Measurements from ENCODE around the gene ITGA1. TPM values are rescaled to one million over a fixed set of nuclear protein-coding genes. Genes with fewer than 3 reads are reported as not detected.

The ITGA1 gene
- total and polyA plus RNA-seq, 4 donors = 24.2 to 187 (median 48.5) TPM

- Histone ChIP-seq H3K27ac (ENCODE audit: low read depth in 1 of 2, low read length in 2 of 2) (no peak overlapping the region), H3K4me1 (ENCODE audit: control insufficient read depth in 4 of 4, insufficient read depth in 4 of 4, low read length in 3 of 4) (no peaks in the 10 kb centered on the region), H3K4me3 (ENCODE audit: low read depth in 1 of 3, low read length in 3 of 3) (no peak overlapping the region), H3K9me3 (ENCODE audit: control insufficient read depth in 4 of 4, low read length in 3 of 4) (no peaks in the 10 kb centered on the region), H3K27me3 (ENCODE audit: control insufficient read depth in 4 of 4, insufficient read depth in 4 of 4, low read length in 3 of 4) (no peaks in the 10 kb centered on the region), H3K9ac (ENCODE audit: low read depth in 1 of 2, low read length in 2 of 2) (no peak overlapping the region), H3K36me3 (ENCODE audit: control insufficient read depth in 4 of 4, insufficient read depth in 3 of 4, low read depth in 1 of 4, low read length in 3 of 4) (peaks cover under 1 to 35% (median 18%) of the 10 kb centered on the region in 4 donors)
- no peak for DNase-seq (ENCODE audit: low spot score)
- WGBS = 69% methylated on average over 1 of the region's 1 CpG
- TF ChIP-seq CTCF (IDR thresholded peaks at IDR 0.05; ENCODE audit: low read depth, low read length, missing input control) = peak; percentile 69
- no peak for TF ChIP-seq EGR1 (IDR thresholded peaks at IDR 0.05; ENCODE audit: low read depth in 2 of 2)
- peak; percentile 92 for TF ChIP-seq RAD21 (IDR thresholded peaks at IDR 0.05)
These were observed 160.8 kb downstream of the ITGA1 start for GRCh38 chr5:52948418-52949076.

GRCh38 chr5:52950686-52951085, 163.0 kb downstream of the ITGA1 start:
- Histone ChIP-seq H3K9me3 (ENCODE audit: control insufficient read depth in 4 of 4, low read length in 3 of 4) (no peaks in the 10 kb centered on the region), H3K4me1 (ENCODE audit: control insufficient read depth in 4 of 4, insufficient read depth in 4 of 4, low read length in 3 of 4) (no peaks in the 10 kb centered on the region), H3K36me3 (ENCODE audit: control insufficient read depth in 4 of 4, insufficient read depth in 3 of 4, low read depth in 1 of 4, low read length in 3 of 4) (peaks cover 2 to 32% (median 18%) of the 10 kb centered on the region in 4 donors), H3K4me3 (ENCODE audit: low read depth in 1 of 3, low read length in 3 of 3) (no peak overlapping the region), H3K27ac (ENCODE audit: low read depth in 1 of 2, low read length in 2 of 2) (no peak overlapping the region), H3K27me3 (ENCODE audit: control insufficient read depth in 4 of 4, insufficient read depth in 4 of 4, low read length in 3 of 4) (no peaks in the 10 kb centered on the region), H3K9ac (ENCODE audit: low read depth in 1 of 2, low read length in 2 of 2) (no peak overlapping the region)
- WGBS = 96% methylated on average over 3 of the region's 3 CpGs
- TF ChIP-seq HNF4G (IDR thresholded peaks at IDR 0.05) (no peak), GABPA (IDR thresholded peaks at IDR 0.05 in 1 of 2, conservative IDR thresholded peaks at IDR 0.05 in 1 of 2) (no peak), TAF1 (conservative IDR thresholded peaks at IDR 0.05) (no peak), JUND (IDR thresholded peaks at IDR 0.05) (no peak), YY1 (IDR thresholded peaks at IDR 0.05) (no peak), NR2F2 (IDR thresholded peaks at IDR 0.05) (no peak), FOXA2 (IDR thresholded peaks at IDR 0.05) (no peak), SP1 (IDR thresholded peaks at IDR 0.05) (no peak), FOXA1 (IDR thresholded peaks at IDR 0.05) (no peak), RXRA (IDR thresholded peaks at IDR 0.05) (no peak), ZBTB33 (IDR thresholded peaks at IDR 0.05) (no peak)
- no peak for DNase-seq (ENCODE audit: low spot score)

GRCh38 chr5:52952483-52952882, 164.8 kb downstream of the ITGA1 start:
- H3K27ac ChIP-seq (ENCODE audit: low read depth in 1 of 2, low read length in 2 of 2) = no peak overlapping the region
- 98% methylated on average over 1 of the region's 1 CpG for WGBS
- peaks cover 2 to 32% (median 18%) of the 10 kb centered on the region in 4 donors for H3K36me3 ChIP-seq (ENCODE audit: control insufficient read depth in 4 of 4, insufficient read depth in 3 of 4, low read depth in 1 of 4, low read length in 3 of 4)
- no peaks in the 10 kb centered on the region for H3K4me1 ChIP-seq (ENCODE audit: control insufficient read depth in 4 of 4, insufficient read depth in 4 of 4, low read length in 3 of 4)
- no peak for DNase-seq (ENCODE audit: low spot score)
- no peak overlapping the region for H3K9ac ChIP-seq (ENCODE audit: low read depth in 1 of 2, low read length in 2 of 2)
- no peak overlapping the region for H3K4me3 ChIP-seq (ENCODE audit: low read depth in 1 of 3, low read length in 3 of 3)
- no peaks in the 10 kb centered on the region for H3K9me3 ChIP-seq (ENCODE audit: control insufficient read depth in 4 of 4, low read length in 3 of 4)
- no peaks in the 10 kb centered on the region for H3K27me3 ChIP-seq (ENCODE audit: control insufficient read depth in 4 of 4, insufficient read depth in 4 of 4, low read length in 3 of 4)
- TF ChIP-seq NR2F2 (IDR thresholded peaks at IDR 0.05) (no peak), REST (IDR thresholded peaks at IDR 0.05) (no peak), CTCF (IDR thresholded peaks at IDR 0.05; ENCODE audit: low read depth, low read length, missing input control) (no peak), ATF3 (IDR thresholded peaks at IDR 0.05) (no peak), GABPA (IDR thresholded peaks at IDR 0.05 in 1 of 2, conservative IDR thresholded peaks at IDR 0.05 in 1 of 2) (no peak), HNF4G (IDR thresholded peaks at IDR 0.05) (no peak), SP1 (IDR thresholded peaks at IDR 0.05) (no peak)

Measured in liver (tissue), 9 donors.